H1 (cell line): ENCODE measurements around the gene ADNP. TPM values are rescaled to one million over a fixed set of nuclear protein-coding genes. Genes with fewer than 3 reads are reported as not detected.

Source experiments
- SIN3A ChIP-seq, 2 experiments: IDR thresholded peaks in 1 of 2; conservative IDR thresholded peaks in 1 of 2; 2 replicates each; pipeline ENCODE4 v1.6.1; 2011 to 2012; ENCODE audit warnings: low read length in 2 of 2, improper control_type of control experiment in 1 of 2, low read depth in 1 of 2, mild to moderate bottlenecking in 1 of 2
- polyA plus RNA-seq, 7 experiments: library from polyadenylated mRNA; depleted of rRNA in 3 of 7; stranded (reverse) in 5 of 7; unstranded in 2 of 7; fragments of >200 nt in 5 of 7; fragments of 200-250 nt in 2 of 7; gene quantifications; 1 replicate in 5 of 7; 2 replicates in 1 of 7; 4 replicates in 1 of 7; pipeline versions ENCODE4 v1.2.1 to v1.2.3, GENCODE V29; 2011 to 2013; ENCODE audit warnings: missing spikeins in 2 of 7, mixed read lengths in 2 of 7
- total RNA-seq: library from RNA; stranded (reverse); fragmentation: NEBNext Ultra II Directional; extraction: Animal tissue kit (Norgen Biotek cat#: 25700); gene quantifications from 2 replicates; pipeline ENCODE4 v1.2.1, GENCODE V29; 2021

The ADNP gene
- total and polyA plus RNA-seq, 2 of the 8 experiments (the other 6 are each of a cell fraction or from before 2014, with no cell fraction given), result 31.6 to 123 TPM

GRCh38 chr20:50920997-50921396 lies 10.2 kb downstream of the ADNP start (continued):
- no peak for TF ChIP-seq SIN3A (conservative IDR thresholded peaks at IDR 0.05 in 1 of 2, IDR thresholded peaks at IDR 0.05 in 1 of 2; ENCODE audit: low read depth in 1 of 2, low read length in 2 of 2)
